Measurements from ENCODE around the gene ENPP3.

DNA sequence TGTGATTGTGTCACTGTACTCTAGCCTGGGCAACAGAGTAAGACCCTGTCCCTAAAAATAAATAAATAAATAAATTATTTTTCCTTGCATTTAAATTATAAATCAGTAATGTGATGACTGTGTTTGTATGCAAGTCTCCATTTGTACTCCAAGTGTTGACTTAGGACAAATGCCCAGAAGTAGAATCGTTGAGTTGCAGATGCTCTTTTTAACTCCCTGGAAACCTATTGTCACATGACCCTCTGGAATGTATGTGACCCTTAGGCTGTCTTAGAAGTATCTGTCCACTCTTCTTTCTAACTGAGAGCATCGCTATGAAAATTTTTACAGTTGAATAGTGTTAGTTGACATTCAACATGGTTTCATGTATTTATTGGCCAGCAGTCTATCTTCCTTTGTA is 45.3 kb downstream of the ENPP3 start:
- TF ChIP-seq SIN3A (IDR thresholded peaks at IDR 0.05; ENCODE audit: borderline replicate concordance, low read depth, low read length) (no peak), MEF2A (IDR thresholded peaks at IDR 0.05; ENCODE audit: borderline replicate concordance, low read depth) (no peak), RAD21 (IDR thresholded peaks at IDR 0.05; ENCODE audit: low read length) (no peak), CHD2 (IDR thresholded peaks at IDR 0.05; ENCODE audit: low read length, partially characterized antibody) (no peak), POLR2AphosphoS5 (IDR thresholded peaks at IDR 0.05; ENCODE audit: low read depth, low read length) (no peak), TEAD4 (IDR thresholded peaks at IDR 0.05; ENCODE audit: borderline replicate concordance, insufficient read depth) (no peak), FOXM1 (IDR thresholded peaks at IDR 0.05; ENCODE audit: low read depth) (no peak), YY1 (IDR thresholded peaks at IDR 0.05; ENCODE audit: low read depth) (no peak), GABPA (IDR thresholded peaks at IDR 0.05; ENCODE audit: low read depth) (no peak)
- TF ChIP-seq, protein P1, sequence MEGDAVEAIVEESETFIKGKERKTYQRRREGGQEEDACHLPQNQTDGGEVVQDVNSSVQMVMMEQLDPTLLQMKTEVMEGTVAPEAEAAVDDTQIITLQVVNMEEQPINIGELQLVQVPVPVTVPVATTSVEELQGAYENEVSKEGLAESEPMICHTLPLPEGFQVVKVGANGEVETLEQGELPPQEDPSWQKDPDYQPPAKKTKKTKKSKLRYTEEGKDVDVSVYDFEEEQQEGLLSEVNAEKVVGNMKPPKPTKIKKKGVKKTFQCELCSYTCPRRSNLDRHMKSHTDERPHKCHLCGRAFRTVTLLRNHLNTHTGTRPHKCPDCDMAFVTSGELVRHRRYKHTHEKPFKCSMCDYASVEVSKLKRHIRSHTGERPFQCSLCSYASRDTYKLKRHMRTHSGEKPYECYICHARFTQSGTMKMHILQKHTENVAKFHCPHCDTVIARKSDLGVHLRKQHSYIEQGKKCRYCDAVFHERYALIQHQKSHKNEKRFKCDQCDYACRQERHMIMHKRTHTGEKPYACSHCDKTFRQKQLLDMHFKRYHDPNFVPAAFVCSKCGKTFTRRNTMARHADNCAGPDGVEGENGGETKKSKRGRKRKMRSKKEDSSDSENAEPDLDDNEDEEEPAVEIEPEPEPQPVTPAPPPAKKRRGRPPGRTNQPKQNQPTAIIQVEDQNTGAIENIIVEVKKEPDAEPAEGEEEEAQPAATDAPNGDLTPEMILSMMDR (IDR thresholded peaks at IDR 0.05): no peak
- TF ChIP-seq, protein P2, sequence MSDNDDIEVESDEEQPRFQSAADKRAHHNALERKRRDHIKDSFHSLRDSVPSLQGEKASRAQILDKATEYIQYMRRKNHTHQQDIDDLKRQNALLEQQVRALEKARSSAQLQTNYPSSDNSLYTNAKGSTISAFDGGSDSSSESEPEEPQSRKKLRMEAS (IDR thresholded peaks at IDR 0.05; ENCODE audit: low read depth): no peak
- TF ChIP-seq, protein P3, sequence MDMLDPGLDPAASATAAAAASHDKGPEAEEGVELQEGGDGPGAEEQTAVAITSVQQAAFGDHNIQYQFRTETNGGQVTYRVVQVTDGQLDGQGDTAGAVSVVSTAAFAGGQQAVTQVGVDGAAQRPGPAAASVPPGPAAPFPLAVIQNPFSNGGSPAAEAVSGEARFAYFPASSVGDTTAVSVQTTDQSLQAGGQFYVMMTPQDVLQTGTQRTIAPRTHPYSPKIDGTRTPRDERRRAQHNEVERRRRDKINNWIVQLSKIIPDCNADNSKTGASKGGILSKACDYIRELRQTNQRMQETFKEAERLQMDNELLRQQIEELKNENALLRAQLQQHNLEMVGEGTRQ (IDR thresholded peaks at IDR 0.05; ENCODE audit: borderline replicate concordance, low read depth, low read length): no peak
- TF ChIP-seq, protein P4, sequence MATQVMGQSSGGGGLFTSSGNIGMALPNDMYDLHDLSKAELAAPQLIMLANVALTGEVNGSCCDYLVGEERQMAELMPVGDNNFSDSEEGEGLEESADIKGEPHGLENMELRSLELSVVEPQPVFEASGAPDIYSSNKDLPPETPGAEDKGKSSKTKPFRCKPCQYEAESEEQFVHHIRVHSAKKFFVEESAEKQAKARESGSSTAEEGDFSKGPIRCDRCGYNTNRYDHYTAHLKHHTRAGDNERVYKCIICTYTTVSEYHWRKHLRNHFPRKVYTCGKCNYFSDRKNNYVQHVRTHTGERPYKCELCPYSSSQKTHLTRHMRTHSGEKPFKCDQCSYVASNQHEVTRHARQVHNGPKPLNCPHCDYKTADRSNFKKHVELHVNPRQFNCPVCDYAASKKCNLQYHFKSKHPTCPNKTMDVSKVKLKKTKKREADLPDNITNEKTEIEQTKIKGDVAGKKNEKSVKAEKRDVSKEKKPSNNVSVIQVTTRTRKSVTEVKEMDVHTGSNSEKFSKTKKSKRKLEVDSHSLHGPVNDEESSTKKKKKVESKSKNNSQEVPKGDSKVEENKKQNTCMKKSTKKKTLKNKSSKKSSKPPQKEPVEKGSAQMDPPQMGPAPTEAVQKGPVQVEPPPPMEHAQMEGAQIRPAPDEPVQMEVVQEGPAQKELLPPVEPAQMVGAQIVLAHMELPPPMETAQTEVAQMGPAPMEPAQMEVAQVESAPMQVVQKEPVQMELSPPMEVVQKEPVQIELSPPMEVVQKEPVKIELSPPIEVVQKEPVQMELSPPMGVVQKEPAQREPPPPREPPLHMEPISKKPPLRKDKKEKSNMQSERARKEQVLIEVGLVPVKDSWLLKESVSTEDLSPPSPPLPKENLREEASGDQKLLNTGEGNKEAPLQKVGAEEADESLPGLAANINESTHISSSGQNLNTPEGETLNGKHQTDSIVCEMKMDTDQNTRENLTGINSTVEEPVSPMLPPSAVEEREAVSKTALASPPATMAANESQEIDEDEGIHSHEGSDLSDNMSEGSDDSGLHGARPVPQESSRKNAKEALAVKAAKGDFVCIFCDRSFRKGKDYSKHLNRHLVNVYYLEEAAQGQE (IDR thresholded peaks at IDR 0.05; ENCODE audit: low read depth, low read length): no peak
